PFSK-1 (cell line): ENCODE measurements around the gene TMEM253.

Experiments
- FOXP2 ChIP-seq: optimal IDR thresholded peaks from 2 replicates; pipeline ENCODE3; 2011; ENCODE audit warnings: borderline replicate concordance, control low read depth, inconsistent platforms; ENCODE audit not compliant: insufficient read depth; ENCODE audit errors: extremely low read length, extremely low read depth
- POLR2AphosphoS5 ChIP-seq: IDR thresholded peaks from 2 replicates; pipeline ENCODE4 v1.6.1; 2012; ENCODE audit warnings: low read depth, mild to moderate bottlenecking, control low read depth, low read length, moderate library complexity
- REST ChIP-seq, 2 experiments: IDR thresholded peaks; 2 replicates each; pipeline versions ENCODE4 v1.6.1 to v1.8.0; 2011 to 2012; ENCODE audit warnings: low read depth in 2 of 2, low read length in 2 of 2, control low read depth in 1 of 2, inconsistent platforms in 1 of 2, mild to moderate bottlenecking in 1 of 2, moderate library complexity in 1 of 2; ENCODE audit not compliant: insufficient read depth in 1 of 2
- SIN3A ChIP-seq: IDR thresholded peaks from 2 replicates; pipeline ENCODE4 v1.6.1; 2012; ENCODE audit warnings: mild to moderate bottlenecking, low read length, moderate library complexity, borderline replicate concordance; ENCODE audit not compliant: insufficient read depth
- TAF1 ChIP-seq: IDR thresholded peaks from 2 replicates; pipeline ENCODE4 v1.6.1; 2012; ENCODE audit warnings: low read length, control low read depth, borderline replicate concordance; ENCODE audit not compliant: insufficient read depth

Gene TMEM253

GRCh38 chr14:21087294-21088091 lies 13.4 kb upstream of the TMEM253 start:
- TF ChIP-seq POLR2AphosphoS5 (peak; percentile 69), SIN3A (no peak)

- TF ChIP-seq FOXP2 (no peak), TAF1 (no peak)
Measured at GRCh38 chr14:21088687-21089086, 12.2 kb upstream of the TMEM253 start.

GRCh38 chr14:21089271-21089670 lies 11.6 kb upstream of the TMEM253 start:
- TF ChIP-seq TAF1: no peak
- no peak for TF ChIP-seq SIN3A
- TF ChIP-seq POLR2AphosphoS5: no peak
- no peak for TF ChIP-seq REST (IDR thresholded peaks at IDR 0.05; ENCODE audit: insufficient read depth in 1 of 2, low read depth in 2 of 2, low read length in 2 of 2)
- TF ChIP-seq FOXP2: no peak

- no peak for TF ChIP-seq FOXP2
- peak; percentile 46; the same call in 1 of the 2 replicates for TF ChIP-seq POLR2AphosphoS5
- no peak for TF ChIP-seq SIN3A
Measured at GRCh38 chr14:21089877-21090193, 11.0 kb upstream of the TMEM253 start.

- TF ChIP-seq TAF1 (no peak), POLR2AphosphoS5 (peak; percentile 12; the same call in 1 of the 2 replicates)
Measured at GRCh38 chr14:21090194-21090939, 10.5 kb upstream of the TMEM253 start.

GRCh38 chr14:21090940-21091663 lies 9.8 kb upstream of the TMEM253 start:
- TF ChIP-seq FOXP2: no peak
- no peak for TF ChIP-seq POLR2AphosphoS5
- no peak for TF ChIP-seq SIN3A
- TF ChIP-seq REST (IDR thresholded peaks at IDR 0.05; ENCODE audit: insufficient read depth in 1 of 2, low read depth in 2 of 2, low read length in 2 of 2): no peak
- TF ChIP-seq TAF1: no peak

- no peak for TF ChIP-seq TAF1
Measured at GRCh38 chr14:21091821-21092272, 9.0 kb upstream of the TMEM253 start.
